Posterior vena cava (tissue), 2 donors: Measurements from ENCODE around the gene ZGPAT. TPM values are rescaled to one million over a fixed set of nuclear protein-coding genes. Genes with fewer than 3 reads are reported as not detected.
A peak's percentile ranks its signal among the peaks of the same experiment; 100 is the strongest.

Source experiments
- DNase-seq: peaks from one replicate; pipeline ENCODE4 v3.0.0-alpha.2; 2020; ENCODE audit warnings: low spot score
- intact Hi-C, 2 donors: fragments of 100-400 bp; cut with DNase I; formaldehyde crosslinking; loops; one replicate each; pipeline versions ENCODE4 v1.14.1 to v1.14.2; 2022 to 2023
- total RNA-seq, 2 donors: library from RNA; stranded (reverse); fragmentation: NEBNext Ultra II Directional; extraction: Animal tissue kit (Norgen Biotek cat#: 25700); gene quantifications; one replicate each; pipeline ENCODE4 v1.2.1, GENCODE V29; 2021
- donor health status: DM: yes; HTN: yes; CAD: no.
- donor health status: DM: yes; HTN: yes; CAD: no.

ZGPAT gene
- total RNA-seq, 2 donors from 2014 or later, result 15.1 to 15.2 TPM

DNA sequence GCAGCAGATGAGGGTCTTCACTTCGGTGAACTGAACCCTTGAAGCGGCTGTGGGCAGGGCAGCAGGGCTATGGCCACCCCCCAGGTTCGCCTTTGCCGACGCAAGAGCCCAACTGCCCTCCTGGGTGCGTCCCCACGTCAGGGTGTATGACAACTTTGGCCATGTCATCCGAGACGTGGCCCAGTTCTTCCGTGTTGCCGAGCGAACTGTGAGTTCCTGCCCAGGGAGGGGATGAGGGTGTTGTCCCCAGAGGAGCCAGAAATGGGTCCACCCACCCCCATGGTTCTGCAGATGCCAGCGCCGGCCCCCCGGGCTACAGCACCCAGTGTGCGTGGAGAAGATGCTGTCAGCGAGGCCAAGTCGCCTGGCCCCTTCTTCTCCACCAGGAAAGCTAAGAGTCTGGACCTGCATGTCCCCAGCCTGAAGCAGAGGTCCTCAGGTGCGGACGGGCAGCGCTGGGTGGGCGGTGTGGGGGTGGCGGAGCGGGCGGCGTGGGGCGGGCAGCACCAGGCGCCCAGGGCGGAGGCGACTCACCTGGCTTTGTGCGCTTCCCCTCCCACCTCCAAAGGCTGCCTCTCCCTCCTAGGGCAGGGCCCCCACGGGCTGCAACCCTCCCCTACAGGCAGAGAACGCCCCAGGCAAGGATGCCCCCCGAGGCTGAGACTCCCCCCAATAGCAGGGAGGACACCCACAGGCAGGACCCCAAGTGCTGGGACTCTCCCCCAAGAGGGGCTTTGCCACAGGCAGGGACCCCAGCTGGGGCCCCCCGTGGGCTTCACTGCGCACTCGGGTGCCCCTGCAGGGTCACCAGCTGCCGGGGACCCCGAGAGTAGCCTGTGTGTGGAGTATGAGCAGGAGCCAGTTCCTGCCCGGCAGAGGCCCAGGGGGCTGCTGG lies 17.6 kb upstream of the ZGPAT start:
- intact Hi-C loops, result no loop called here
- peak; percentile 79 for DNase-seq

DNA sequence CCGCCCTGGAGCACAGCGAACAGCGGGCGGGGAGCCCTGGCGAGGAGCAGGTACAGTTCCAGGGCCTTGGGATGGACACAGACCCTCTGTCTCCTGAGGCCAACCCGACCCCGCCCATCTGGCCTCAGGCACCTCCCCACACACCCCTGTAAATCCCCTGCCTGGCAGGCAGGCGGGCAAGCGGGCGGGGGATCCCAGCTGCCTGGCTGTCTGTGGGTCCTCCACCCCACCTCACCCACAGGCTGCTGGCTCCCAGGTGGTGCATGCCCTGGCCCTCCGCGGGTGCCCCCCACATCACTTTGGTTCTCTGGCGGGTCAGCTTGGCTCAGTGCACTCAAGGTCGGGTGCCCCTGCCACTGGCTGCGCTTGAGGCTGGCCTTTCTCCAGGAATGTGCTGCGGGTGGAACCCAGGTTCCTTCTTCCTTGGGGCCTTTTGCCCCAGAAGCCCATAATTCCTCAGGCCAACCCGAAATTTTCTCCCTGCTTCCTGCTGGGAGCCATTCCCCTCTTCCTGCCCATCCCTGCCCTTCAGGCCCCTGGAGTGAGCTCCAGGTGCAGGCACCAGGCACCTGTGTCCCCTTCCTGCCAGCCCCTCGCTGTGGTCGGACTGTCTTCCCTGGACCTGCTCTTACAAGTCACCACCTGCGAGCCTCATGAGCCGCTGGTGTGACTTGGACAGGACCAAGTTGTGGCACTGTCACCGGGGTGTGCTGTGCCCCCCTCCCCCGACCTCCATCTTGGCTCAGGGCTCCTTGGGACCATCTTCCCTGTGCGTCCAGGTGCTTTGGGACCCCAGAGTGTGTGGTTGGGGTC lies 16.7 kb upstream of the ZGPAT start:
- intact Hi-C loops, result no loop called here

DNA sequence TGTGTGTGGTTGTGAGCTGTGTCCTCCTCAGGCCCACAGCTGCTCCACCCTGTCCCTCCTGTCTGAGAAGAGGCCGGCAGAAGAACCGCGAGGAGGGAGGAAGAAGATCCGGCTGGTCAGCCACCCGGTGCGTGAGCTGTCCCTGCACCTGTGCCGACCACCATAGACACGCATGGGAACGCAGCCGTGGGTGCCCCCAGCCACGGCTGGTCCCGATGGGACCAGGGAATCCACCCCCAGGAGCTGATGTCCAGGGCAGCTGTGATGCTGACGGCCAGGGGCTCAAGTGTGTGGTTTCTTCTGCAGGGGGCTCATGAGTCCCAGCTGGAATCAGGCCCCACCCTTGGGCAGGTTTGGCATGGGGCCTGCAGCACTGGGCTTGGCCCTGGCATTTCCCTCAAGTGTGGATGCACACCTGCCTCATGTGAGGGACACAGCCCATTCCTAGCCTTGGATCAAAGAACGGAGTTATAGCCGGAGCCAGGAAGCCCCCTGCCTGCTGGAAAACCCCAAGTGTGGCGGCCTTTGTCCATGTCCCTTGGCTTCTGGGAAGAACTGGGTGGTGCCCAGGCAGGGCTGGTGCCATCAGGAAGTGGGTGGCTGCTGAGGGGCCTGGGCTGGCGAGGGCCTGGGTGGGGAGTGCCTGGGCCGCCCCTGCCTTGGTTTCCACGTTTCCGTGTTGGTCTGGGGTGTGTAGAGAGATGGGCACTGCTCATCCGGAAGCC lies 16.0 kb upstream of the ZGPAT start:
- intact Hi-C loops, result no loop called here
- DNase-seq, result no peak

More for the DNA sequence above, 16.7 kb upstream of the ZGPAT start:
- peak; percentile 84 for DNase-seq

DNA sequence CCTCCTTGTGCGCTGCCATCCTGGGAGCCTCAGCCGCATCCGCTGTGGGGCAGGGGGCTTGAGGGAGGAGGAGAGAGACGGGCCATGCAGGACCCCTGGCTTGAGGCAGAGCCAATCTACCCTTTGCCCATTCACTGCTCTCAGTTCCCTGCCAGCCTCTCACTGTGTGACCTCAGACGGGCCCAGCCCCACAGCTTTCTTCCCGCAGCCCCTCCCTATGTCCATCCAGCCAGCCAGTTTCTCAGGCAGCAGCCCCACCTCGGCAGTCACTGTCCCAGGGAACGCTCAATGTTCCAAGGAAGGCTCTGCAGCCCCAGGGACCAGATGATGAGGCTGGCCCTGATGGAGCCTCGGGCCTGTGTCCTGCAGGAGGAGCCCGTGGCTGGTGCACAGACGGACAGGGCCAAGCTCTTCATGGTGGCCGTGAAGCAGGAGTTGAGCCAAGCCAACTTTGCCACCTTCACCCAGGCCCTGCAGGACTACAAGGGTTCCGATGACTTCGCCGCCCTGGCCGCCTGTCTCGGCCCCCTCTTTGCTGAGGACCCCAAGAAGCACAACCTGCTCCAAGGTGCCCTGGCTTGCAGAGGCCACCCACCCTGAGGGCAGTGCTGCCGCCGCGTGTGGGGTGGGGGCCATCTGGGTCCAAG lies 15.3 kb upstream of the ZGPAT start:
- intact Hi-C loops, result no loop called here

DNA sequence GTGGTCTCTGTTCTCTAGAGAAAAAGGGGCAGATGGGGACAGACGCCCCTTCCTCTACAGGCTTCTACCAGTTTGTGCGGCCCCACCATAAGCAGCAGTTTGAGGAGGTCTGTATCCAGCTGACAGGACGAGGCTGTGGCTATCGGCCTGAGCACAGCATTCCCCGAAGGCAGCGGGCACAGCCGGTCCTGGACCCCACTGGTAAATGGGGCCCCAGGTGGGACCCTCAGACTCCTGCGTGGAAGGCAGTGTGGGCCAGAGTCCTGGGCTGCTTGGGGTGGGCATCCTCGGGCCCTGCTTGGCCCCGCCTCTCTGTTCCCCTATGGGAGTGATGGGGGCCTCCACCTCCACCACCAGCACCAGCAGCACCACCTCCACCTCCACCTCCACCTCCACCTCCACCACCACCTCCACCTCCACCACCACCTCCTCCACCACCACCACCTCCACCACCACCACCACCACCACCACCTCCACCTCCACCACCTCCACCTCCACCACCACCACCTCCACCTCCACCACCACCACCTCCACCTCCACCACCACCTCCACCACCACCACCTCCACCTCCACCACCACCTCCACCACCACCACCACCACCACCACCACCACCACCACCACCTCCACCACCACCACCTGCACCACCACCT lies 14.6 kb upstream of the ZGPAT start:
- intact Hi-C loops, result no loop called here
- DNase-seq, result no peak

More for the DNA sequence above, 15.3 kb upstream of the ZGPAT start:
- no peak for DNase-seq

DNA sequence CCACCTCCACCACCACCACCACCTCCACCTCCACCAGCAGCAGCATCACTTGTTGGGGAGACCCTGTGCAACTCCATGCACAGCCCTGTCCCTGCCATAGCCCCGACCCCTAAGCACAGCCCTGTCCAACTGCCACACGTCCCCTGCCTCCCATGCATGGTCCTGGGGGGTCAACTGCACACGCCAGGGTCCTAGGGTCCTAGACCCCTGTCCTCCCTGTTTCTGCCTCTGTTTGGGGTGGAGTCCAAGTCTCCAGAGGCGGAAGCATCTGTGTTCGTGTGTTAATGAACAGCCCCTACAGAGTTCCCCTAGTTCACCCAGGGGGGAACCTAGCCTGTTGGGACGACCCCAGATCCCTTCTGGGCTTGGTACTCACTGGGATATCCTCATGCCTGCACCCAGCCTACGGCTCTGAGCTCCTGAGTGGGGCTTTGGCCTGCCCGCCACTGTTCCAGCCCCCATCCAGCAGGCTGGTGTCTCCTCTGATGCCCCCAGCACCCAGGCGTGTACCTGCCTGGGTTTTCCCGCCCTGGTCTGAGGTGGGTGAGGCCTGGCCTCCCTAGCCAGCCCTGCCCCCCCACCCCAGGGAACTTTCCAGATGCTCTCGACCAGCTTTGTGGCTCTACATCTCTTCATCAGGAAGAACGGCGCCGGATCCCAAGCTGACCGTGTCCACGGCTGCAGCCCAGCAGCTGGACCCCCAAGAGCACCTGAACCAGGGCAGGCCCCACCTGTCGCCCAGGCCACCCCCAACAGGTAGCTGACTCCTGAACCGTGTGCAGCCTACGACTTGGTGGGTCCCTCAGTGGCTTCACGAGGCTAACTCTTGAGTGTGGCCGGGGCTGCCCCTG lies 13.9 kb upstream of the ZGPAT start:
- intact Hi-C loops, result no loop called here
- no peak for DNase-seq

DNA sequence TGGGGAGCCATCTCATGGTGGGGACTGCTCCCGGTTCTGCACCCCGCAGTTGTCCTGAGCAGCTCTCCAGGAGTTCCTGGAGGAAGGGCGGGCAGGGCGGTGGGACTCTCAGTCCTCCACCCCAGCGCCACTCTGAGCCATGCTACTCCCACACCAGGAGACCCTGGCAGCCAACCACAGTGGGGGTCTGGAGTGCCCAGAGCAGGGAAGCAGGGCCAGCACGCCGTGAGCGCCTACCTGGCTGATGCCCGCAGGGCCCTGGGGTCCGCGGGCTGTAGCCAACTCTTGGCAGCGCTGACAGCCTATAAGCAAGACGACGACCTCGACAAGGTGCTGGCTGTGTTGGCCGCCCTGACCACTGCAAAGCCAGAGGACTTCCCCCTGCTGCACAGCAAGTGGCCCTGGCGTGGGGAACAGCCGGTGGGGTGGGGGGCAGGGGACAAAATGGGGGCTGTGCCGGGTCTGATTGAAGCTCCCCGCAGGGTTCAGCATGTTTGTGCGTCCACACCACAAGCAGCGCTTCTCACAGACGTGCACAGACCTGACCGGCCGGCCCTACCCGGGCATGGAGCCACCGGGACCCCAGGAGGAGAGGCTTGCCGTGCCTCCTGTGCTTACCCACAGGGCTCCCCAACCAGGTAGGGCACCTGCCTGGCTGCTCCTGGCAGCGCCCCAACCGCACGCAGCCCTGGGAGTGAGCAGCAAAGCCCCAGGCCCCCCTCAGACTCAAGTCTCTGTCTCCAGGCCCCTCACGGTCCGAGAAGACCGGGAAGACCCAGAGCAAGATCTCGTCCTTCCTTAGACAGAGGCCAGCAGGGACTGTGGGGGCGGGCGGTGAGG lies 13.0 kb upstream of the ZGPAT start:
- intact Hi-C loops, result no loop called here
- no peak for DNase-seq

DNA sequence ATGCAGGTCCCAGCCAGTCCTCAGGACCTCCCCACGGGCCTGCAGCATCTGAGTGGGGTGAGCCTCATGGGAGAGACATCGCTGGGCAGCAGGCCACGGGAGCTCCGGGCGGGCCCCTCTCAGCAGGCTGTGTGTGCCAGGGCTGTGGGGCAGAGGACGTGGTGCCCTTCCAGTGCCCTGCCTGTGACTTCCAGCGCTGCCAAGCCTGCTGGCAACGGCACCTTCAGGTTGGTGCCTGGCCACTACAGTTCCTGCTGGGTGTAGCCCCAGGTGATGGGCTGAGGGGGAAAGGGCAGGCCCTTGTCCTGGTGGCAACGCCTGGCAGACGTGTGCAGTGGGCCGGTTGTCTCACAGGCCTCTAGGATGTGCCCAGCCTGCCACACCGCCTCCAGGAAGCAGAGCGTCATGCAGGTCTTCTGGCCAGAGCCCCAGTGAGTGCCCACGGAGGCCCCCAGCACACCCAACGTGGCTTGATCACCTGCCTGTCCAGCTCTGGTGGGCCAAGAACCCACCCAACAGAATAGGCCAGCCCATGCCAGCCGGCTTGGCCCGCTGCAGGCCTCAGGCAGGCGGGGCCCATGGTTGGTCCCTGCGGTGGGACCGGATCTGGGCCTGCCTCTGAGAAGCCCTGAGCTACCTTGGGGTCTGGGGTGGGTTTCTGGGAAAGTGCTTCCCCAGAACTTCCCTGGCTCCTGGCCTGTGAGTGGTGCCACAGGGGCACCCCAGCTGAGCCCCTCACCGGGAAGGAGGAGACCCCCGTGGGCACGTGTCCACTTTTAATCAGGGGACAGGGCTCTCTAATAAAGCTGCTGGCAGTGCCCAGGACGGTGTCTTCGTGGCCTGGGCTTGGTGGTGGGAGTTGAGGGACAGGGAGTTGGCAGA lies 12.2 kb upstream of the ZGPAT start:
- intact Hi-C loops, result no loop called here
- peak; percentile 82 for DNase-seq

DNA sequence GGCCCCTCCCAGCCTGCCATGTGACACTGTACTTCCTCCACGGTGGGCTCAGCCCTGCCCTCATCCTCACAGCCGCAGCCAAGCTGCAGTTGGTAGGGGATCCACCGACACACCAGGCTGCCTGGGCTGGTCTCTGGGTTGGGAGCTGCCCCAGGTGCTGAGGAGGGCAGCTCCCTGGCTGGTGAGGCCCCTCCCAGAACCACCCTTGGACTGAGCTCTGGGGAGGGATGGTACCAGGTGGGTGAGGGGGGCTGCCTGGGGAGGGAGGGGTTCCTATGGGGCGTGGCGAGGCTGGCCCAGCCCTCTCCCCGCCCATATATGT lies 11.6 kb upstream of the ZGPAT start:
- no peak for DNase-seq
- intact Hi-C loops, result no loop called here

DNA sequence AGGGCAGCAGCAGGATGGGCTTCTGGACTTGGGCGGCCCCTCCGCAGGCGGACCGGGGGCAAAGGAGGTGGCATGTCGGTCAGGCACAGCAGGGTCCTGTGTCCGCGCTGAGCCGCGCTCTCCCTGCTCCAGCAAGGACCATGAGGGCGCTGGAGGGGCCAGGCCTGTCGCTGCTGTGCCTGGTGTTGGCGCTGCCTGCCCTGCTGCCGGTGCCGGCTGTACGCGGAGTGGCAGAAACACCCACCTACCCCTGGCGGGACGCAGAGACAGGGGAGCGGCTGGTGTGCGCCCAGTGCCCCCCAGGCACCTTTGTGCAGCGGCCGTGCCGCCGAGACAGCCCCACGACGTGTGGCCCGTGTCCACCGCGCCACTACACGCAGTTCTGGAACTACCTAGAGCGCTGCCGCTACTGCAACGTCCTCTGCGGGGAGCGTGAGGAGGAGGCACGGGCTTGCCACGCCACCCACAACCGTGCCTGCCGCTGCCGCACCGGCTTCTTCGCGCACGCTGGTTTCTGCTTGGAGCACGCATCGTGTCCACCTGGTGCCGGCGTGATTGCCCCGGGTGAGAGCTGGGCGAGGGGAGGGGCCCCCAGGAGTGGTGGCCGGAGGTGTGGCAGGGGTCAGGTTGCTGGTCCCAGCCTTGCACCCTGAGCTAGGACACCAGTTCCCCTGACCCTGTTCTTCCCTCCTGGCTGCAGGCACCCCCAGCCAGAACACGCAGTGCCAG lies 11.0 kb upstream of the ZGPAT start, which contains the start of gene TNFRSF6B:
Gene TNFRSF6B, plus strand, starts transcription at position 25 of the 729 bp plus-strand sequence. Its CDS starts 116 bp downstream, at position 141.
- DNase-seq, result peak; percentile 83
- intact Hi-C loops, result no loop called here

DNA sequence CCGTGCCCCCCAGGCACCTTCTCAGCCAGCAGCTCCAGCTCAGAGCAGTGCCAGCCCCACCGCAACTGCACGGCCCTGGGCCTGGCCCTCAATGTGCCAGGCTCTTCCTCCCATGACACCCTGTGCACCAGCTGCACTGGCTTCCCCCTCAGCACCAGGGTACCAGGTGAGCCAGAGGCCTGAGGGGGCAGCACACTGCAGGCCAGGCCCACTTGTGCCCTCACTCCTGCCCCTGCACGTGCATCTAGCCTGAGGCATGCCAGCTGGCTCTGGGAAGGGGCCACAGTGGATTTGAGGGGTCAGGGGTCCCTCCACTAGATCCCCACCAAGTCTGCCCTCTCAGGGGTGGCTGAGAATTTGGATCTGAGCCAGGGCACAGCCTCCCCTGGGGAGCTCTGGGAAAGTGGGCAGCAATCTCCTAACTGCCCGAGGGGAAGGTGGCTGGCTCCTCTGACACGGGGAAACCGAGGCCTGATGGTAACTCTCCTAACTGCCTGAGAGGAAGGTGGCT lies 10.4 kb upstream of the ZGPAT start:
- peak; percentile 77 for DNase-seq
- intact Hi-C loops, result no loop called here

DNA sequence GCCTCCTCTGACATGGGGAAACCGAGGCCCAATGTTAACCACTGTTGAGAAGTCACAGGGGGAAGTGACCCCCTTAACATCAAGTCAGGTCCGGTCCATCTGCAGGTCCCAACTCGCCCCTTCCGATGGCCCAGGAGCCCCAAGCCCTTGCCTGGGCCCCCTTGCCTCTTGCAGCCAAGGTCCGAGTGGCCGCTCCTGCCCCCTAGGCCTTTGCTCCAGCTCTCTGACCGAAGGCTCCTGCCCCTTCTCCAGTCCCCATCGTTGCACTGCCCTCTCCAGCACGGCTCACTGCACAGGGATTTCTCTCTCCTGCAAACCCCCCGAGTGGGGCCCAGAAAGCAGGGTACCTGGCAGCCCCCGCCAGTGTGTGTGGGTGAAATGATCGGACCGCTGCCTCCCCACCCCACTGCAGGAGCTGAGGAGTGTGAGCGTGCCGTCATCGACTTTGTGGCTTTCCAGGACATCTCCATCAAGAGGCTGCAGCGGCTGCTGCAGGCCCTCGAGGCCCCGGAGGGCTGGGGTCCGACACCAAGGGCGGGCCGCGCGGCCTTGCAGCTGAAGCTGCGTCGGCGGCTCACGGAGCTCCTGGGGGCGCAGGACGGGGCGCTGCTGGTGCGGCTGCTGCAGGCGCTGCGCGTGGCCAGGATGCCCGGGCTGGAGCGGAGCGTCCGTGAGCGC lies 9.8 kb upstream of the ZGPAT start:
- DNase-seq, result peak; percentile 74
- intact Hi-C loops, result no loop called here

DNA sequence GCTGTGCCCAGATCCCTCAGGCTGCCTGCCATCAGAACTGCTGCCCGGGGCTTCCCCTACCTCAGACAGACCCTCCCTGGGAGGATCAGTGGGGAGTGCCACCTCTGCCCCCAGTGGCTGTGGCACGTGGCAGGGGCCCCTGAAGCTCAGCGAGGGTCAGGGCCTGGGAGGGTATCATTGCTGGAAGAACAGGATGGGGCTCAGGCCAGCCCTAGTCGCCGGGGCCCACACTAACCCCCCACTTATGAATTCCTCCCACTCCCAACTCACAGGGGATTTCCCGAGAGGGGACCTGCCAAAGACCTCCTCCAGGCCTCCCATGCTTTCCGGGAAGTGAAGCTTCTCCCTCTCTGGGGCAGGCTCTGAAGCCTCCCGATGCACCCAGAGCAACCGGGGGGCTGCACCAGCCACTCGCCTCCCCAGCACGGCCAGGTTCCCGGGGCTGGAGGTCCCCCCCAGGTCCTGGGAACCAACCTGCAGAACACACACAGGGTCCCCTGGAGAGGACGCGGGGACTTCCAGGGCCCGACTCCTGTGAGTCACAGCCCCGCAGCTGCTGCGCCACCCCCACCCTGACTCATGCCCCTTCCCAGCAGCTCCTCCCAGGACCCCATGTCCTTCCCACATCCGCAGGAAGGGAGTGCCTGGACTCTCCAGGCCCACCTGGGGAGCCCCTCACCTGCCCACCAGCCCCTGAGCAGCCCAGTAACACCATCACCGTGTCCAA lies 8.9 kb upstream of the ZGPAT start:
- intact Hi-C loops, result no loop called here
- DNase-seq, result peak; percentile 94
